HCT116 (cell line): ENCODE data around the gene KCNC2. TPM values are rescaled to one million over a fixed set of nuclear protein-coding genes. Genes with fewer than 3 reads are reported as not detected.

Experiments
- ATAC-seq: fragments of 200-7000 bp; cut with Tn5 transposase; 2 replicates; pipeline ENCODE4 v1.9.1; 2020; ENCODE audit warnings: mild to moderate bottlenecking, moderate library complexity
- BruUV-seq: library from RNA; stranded (reverse); fragments of 400-500 nt; replicated peaks from 2 replicates; lab custom pipeline; 2021; lab: Mats Ljungman, UMichigan
- CTCF ChIA-PET: fragments of 300-600 bp; sonication (Branson Sonifier 250); formaldehyde crosslinking; loops from one replicate; lab custom pipeline; 2021; ENCODE audit warnings: antibody characterized with exemption; lab: Charles Lee
- POLR2A ChIA-PET: fragments of 300-600, 350-600 bp; sonication (Branson Sonifier 250); formaldehyde crosslinking; loops from one replicate; lab custom pipeline; 2021; ENCODE audit warnings: antibody characterized with exemption; lab: Charles Lee
- RAD21 ChIA-PET, 2 experiments: fragments of 300-600 bp; sonication (Branson Sonifier 250); formaldehyde crosslinking; loops; one replicate each; lab custom pipeline; 2023; ENCODE audit warnings: low total read pairs in 2 of 2; ENCODE audit not compliant: uncharacterized antibody in 2 of 2, unreplicated experiment in 2 of 2, low non-redundant PET in 1 of 2; lab: Charles Lee
- DNase-seq: peaks from one replicate; pipeline ENCODE4 v3.0.0-alpha.2; 2010; ENCODE audit warnings: low read depth, low spot score
- H2AFZ ChIP-seq: fragments of 200-600 bp; shearing (Covaris generic), sonication (generic); 2 replicates; pipeline ENCODE4 v1.6.1; 2017; ENCODE audit warnings: low read depth, mixed run types, mixed read lengths, antibody characterized with exemption, low read length; ENCODE audit not compliant: poor library complexity, severe bottlenecking
- H3K27ac ChIP-seq: 2 replicates; pipeline ENCODE4 v1.5.1; 2012; ENCODE audit warnings: low read depth, low read length
- H3K27me3 ChIP-seq: fragments of 200-600 bp; sonication (generic); 2 replicates; pipeline ENCODE4 v1.6.1; 2016; ENCODE audit warnings: mixed run types, low read length, mixed read lengths; ENCODE audit not compliant: insufficient read depth
- H3K36me3 ChIP-seq, 2 experiments: fragments of 200-500 bp in 1 of 2; fragments of 200-600 bp in 1 of 2; sonication (Bioruptor generic) in 1 of 2; sonication (generic) in 1 of 2; 2 replicates each; pipeline versions ENCODE4 v1.5.1 to v1.6.1; 2014 to 2016; ENCODE audit warnings: low read length in 2 of 2, inconsistent platforms in 1 of 2, mixed read lengths in 1 of 2, mixed run types in 1 of 2; ENCODE audit not compliant: insufficient read depth in 2 of 2, control insufficient read depth in 1 of 2
- H3K4me1 ChIP-seq, 2 experiments: fragments of 200-600 bp in 1 of 2; sonication (generic) in 1 of 2; 2 replicates each; pipeline versions ENCODE4 v1.5.1 to v1.6.1; 2012 to 2017; ENCODE audit warnings: low read length in 2 of 2, inconsistent platforms in 1 of 2, mild to moderate bottlenecking in 1 of 2, mixed read lengths in 1 of 2, mixed run types in 1 of 2, moderate library complexity in 1 of 2; ENCODE audit not compliant: insufficient read depth in 2 of 2, control insufficient read depth in 1 of 2
- H3K4me2 ChIP-seq: fragments of 200-600 bp; sonication (generic); 2 replicates; pipeline ENCODE4 v1.6.1; 2017; ENCODE audit warnings: mixed run types, low read length, mixed read lengths
- H3K4me3 ChIP-seq, 2 experiments: fragments of 200-600 bp in 1 of 2; sonication (generic) in 1 of 2; replicated peaks in 1 of 2; 2 replicates each; pipeline ENCODE4 v1.5.1; 2011 to 2016; ENCODE audit warnings: low read length in 2 of 2, control low read depth in 1 of 2, low read depth in 1 of 2, mild to moderate bottlenecking in 1 of 2, mixed read lengths in 1 of 2, mixed run types in 1 of 2
- H3K79me2 ChIP-seq: fragments of 200-600 bp; sonication (generic); 2 replicates; pipeline ENCODE4 v1.6.1; 2017; ENCODE audit warnings: mild to moderate bottlenecking, mixed run types, low read length, moderate library complexity, mixed read lengths; ENCODE audit not compliant: insufficient read depth
- H3K9ac ChIP-seq: fragments of 200-600 bp; sonication (generic); 2 replicates; pipeline ENCODE4 v1.6.1; 2016; ENCODE audit warnings: low read length, mixed read lengths
- H3K9me2 ChIP-seq: fragments of 200-600 bp; sonication (generic), shearing (Covaris generic); 2 replicates; pipeline ENCODE4 v1.6.1; 2017; ENCODE audit warnings: mixed run types, mild to moderate bottlenecking, moderate library complexity; ENCODE audit not compliant: insufficient read depth
- H3K9me3 ChIP-seq, 2 experiments: fragments of 200-500 bp in 1 of 2; fragments of 200-600 bp in 1 of 2; sonication (Bioruptor generic) in 1 of 2; sonication (generic) in 1 of 2; 2 replicates each; pipeline ENCODE4 v1.6.1; 2014 to 2017; ENCODE audit warnings: low read length in 2 of 2, mixed read lengths in 2 of 2, inconsistent platforms in 1 of 2, low read depth in 1 of 2, mild to moderate bottlenecking in 1 of 2, mixed run types in 1 of 2, moderate library complexity in 1 of 2; ENCODE audit not compliant: control insufficient read depth in 1 of 2, insufficient read depth in 1 of 2
- H4K20me1 ChIP-seq: fragments of 200-600 bp; sonication (generic), shearing (Covaris generic); 2 replicates; pipeline ENCODE4 v1.6.1; 2017; ENCODE audit warnings: mixed run types, mild to moderate bottlenecking, moderate library complexity; ENCODE audit not compliant: insufficient read depth
- CBX3 ChIP-seq: IDR thresholded peaks from 2 replicates; pipeline ENCODE4 v1.6.1; 2012; ENCODE audit warnings: low read depth
- CEBPB ChIP-seq: IDR thresholded peaks from 2 replicates; pipeline ENCODE4 v1.6.1; 2012; ENCODE audit warnings: low read depth
- CTCF ChIP-seq, 3 experiments: fragments of 200-600 bp in 1 of 3; sonication (generic) in 1 of 3; IDR thresholded peaks in 2 of 3; conservative IDR thresholded peaks in 1 of 3; 2 replicates each; pipeline ENCODE4 v1.5.1; 2012 to 2017; ENCODE audit warnings: low read depth in 2 of 3, low read length in 2 of 3, antibody characterized with exemption in 1 of 3, borderline replicate concordance in 1 of 3, control low read depth in 1 of 3, mild to moderate bottlenecking in 1 of 3, mixed read lengths in 1 of 3, mixed run types in 1 of 3, moderate library complexity in 1 of 3; ENCODE audit not compliant: insufficient read depth in 1 of 3
- JUND ChIP-seq: IDR thresholded peaks from 2 replicates; pipeline ENCODE4 v1.6.1; 2012
- POLR2AphosphoS5 ChIP-seq: IDR thresholded peaks from 2 replicates; pipeline ENCODE4 v1.6.1; 2011; ENCODE audit warnings: mild to moderate bottlenecking, low read depth, low read length, moderate library complexity
- RAD21 ChIP-seq: IDR thresholded peaks from 2 replicates; pipeline ENCODE4 v1.6.1; 2012; ENCODE audit warnings: low read depth, mild to moderate bottlenecking
- SP1 ChIP-seq: IDR thresholded peaks from 2 replicates; pipeline ENCODE4 v1.6.1; 2012; ENCODE audit warnings: low read depth
- YY1 ChIP-seq: IDR thresholded peaks from 2 replicates; pipeline ENCODE4 v1.6.1; 2011; ENCODE audit warnings: low read length, low read depth, moderate library complexity, mild to moderate bottlenecking; ENCODE audit not compliant: insufficient replicate concordance; ENCODE audit errors: extremely low read depth
- ZBTB33 ChIP-seq: IDR thresholded peaks from 2 replicates; pipeline ENCODE4 v1.6.1; 2011; ENCODE audit warnings: mild to moderate bottlenecking, low read length, moderate library complexity; ENCODE audit not compliant: insufficient replicate concordance; ENCODE audit errors: extremely low read depth
- ZNF274 ChIP-seq: fragments of 200-500 bp; sonication (Bioruptor generic); IDR thresholded peaks from 2 replicates; pipeline ENCODE4 v1.6.1; 2014; ENCODE audit warnings: mild to moderate bottlenecking, low read depth, low read length, inconsistent platforms
- intact Hi-C: fragments of 100-400 bp; cut with micrococcal nuclease; formaldehyde crosslinking; loops from 2 replicates; pipeline ENCODE4 v1.10.0; 2022
- total RNA-seq: library from RNA; stranded (reverse); gene quantifications from one replicate; pipeline ENCODE4 v1.2.1, GENCODE V29; 2021; ENCODE audit not compliant: unreplicated experiment

The KCNC2 gene
- total RNA-seq, 1 experiment from 2014 or later: not detected

- ChIA-PET POLR2A (no interaction called here), CTCF (no interaction called here), RAD21 (no interaction called here)
- no TSS peak for BruUV-seq
- Histone ChIP-seq H4K20me1 (no peaks in the 10 kb centered on the region), H3K4me2 (no peak overlapping the region), H3K79me2 (no peaks in the 10 kb centered on the region), H3K36me3 (no peaks in the 10 kb centered on the region), H3K27me3 (no peaks in the 10 kb centered on the region), H3K4me1 (peaks cover 0 to 8% of the 10 kb centered on the region in 2 experiments; a peak in 2 of 4 replicates), H3K27ac (no peak overlapping the region), H3K9me2 (no peaks in the 10 kb centered on the region), H3K4me3 (no peak overlapping the region), H3K9me3 (no peaks in the 10 kb centered on the region), H3K9ac (no peak overlapping the region), H2AFZ (no peak overlapping the region)
- TF ChIP-seq SP1 (no peak), ZNF274 (no peak), POLR2AphosphoS5 (no peak), CBX3 (no peak), RAD21 (no peak), CTCF (IDR thresholded peaks at IDR 0.05 in 2 of 3, conservative IDR thresholded peaks at IDR 0.05 in 1 of 3; ENCODE audit: borderline replicate concordance in 1 of 3, insufficient read depth in 1 of 3, low read depth in 2 of 3, low read length in 2 of 3) (no peak), ZBTB33 (no peak), CEBPB (no peak), JUND (no peak), YY1 (no peak)
- no peak for ATAC-seq
- intact Hi-C loops: no loop called here
- no peak for DNase-seq
Observed at GRCh38 chr12:75194250-75194649, 15.4 kb downstream of the KCNC2 start.
